Body of pancreas (tissue), 4 donors: Measurements from ENCODE around the gene NT5C2.

Source experiments
- POLR2A ChIP-seq, 3 donors: fragments of 450-650 bp; IDR thresholded peaks; one replicate each; pipeline ENCODE4 v1.6.1; 2016; ENCODE audit warnings: antibody characterized with exemption in 3 of 3, mild to moderate bottlenecking in 2 of 3
- TF ChIP-seq, protein P1 (sequence below), 7 experiments: fragments of 450-650 bp in 4 of 7; fragments of 200-600 bp in 3 of 7; sonication (generic) in 3 of 7; IDR thresholded peaks; one replicate each; pipeline ENCODE4 v1.5.1; 2016 to 2019; ENCODE audit warnings: antibody characterized with exemption in 7 of 7

DNA sequence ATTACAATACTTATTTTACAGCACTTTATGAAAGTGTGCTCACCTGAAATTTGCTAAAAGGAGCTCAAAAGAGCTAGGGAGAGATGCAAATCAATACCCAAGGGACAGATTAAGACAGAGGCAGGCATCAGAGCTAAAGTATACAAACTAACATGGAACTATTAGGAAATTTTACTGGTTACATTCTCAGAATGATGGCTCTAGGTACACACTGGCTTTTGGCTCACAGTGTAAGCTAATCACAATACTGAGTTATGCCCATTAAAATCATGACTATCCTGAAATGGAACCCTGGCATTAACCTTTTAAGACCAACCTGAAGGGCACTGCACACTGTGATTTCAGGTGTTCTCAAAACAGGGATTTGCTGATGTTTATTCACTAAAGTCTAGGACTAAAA lies 98.1 kb downstream of the NT5C2 start:
- TF ChIP-seq, protein P1, sequence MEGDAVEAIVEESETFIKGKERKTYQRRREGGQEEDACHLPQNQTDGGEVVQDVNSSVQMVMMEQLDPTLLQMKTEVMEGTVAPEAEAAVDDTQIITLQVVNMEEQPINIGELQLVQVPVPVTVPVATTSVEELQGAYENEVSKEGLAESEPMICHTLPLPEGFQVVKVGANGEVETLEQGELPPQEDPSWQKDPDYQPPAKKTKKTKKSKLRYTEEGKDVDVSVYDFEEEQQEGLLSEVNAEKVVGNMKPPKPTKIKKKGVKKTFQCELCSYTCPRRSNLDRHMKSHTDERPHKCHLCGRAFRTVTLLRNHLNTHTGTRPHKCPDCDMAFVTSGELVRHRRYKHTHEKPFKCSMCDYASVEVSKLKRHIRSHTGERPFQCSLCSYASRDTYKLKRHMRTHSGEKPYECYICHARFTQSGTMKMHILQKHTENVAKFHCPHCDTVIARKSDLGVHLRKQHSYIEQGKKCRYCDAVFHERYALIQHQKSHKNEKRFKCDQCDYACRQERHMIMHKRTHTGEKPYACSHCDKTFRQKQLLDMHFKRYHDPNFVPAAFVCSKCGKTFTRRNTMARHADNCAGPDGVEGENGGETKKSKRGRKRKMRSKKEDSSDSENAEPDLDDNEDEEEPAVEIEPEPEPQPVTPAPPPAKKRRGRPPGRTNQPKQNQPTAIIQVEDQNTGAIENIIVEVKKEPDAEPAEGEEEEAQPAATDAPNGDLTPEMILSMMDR (IDR thresholded peaks at IDR 0.05): no peak
- TF ChIP-seq POLR2A (IDR thresholded peaks at IDR 0.05): no peak
